A549 (cell line): ENCODE measurements around the gene HOXA4.

Experiments
- CBX2 ChIP-seq: fragments of 200-600 bp; sonication (generic); IDR thresholded peaks from 2 replicates; pipeline ENCODE4 v1.6.1; 2016; ENCODE audit warnings: low read depth, mild to moderate bottlenecking, borderline replicate concordance
- CHD2 ChIP-seq: fragments of 150-350 bp; IDR thresholded peaks from 2 replicates; pipeline ENCODE4 v1.6.1; 2014; ENCODE audit warnings: low read length; ENCODE audit not compliant: partially characterized antibody
- CTCF ChIP-seq: fragments of >200 bp; sonication (Bioruptor Twin); formaldehyde crosslinking; IDR thresholded peaks from 3 replicates; pipeline ENCODE4 v1.5.1; 2016
- EHMT2 ChIP-seq: fragments of 200-600 bp; sonication (generic); IDR thresholded peaks from 2 replicates; pipeline ENCODE4 v1.6.1; 2016; ENCODE audit warnings: antibody characterized with exemption, low read depth, mild to moderate bottlenecking, moderate library complexity
- HMGXB4 ChIP-seq: fragments of 250-450 bp; sonication (Bioruptor Pico); IDR thresholded peaks from 2 replicates; pipeline ENCODE4 v1.5.0; 2021; ENCODE audit warnings: mild to moderate bottlenecking, moderate library complexity, borderline replicate concordance
- HOXA7 ChIP-seq: fragments of 250-450 bp; sonication (Bioruptor Pico); IDR thresholded peaks from 2 replicates; pipeline ENCODE4 v1.5.0; 2020; ENCODE audit warnings: mild to moderate bottlenecking, moderate library complexity
- JUN ChIP-seq, 2 experiments: fragments of >200 bp; sonication (Bioruptor Twin); formaldehyde crosslinking; IDR thresholded peaks; 2 replicates in 1 of 2; 3 replicates in 1 of 2; pipeline ENCODE4 v1.6.1; 2016 to 2017
- KDM1A ChIP-seq: fragments of 200-600 bp; sonication (generic); IDR thresholded peaks from 2 replicates; pipeline ENCODE4 v1.6.1; 2016; ENCODE audit warnings: low read depth, mild to moderate bottlenecking
- MAZ ChIP-seq: fragments of 150-350 bp; IDR thresholded peaks from 2 replicates; pipeline ENCODE4 v1.6.1; 2014; ENCODE audit warnings: antibody characterized with exemption, low read depth, low read length, borderline replicate concordance
- POLR2A ChIP-seq: IDR thresholded peaks from 2 replicates; pipeline ENCODE4 v1.6.1; 2012; ENCODE audit warnings: mild to moderate bottlenecking, low read length
- TF ChIP-seq, protein P1 (sequence below): fragments of 200-600 bp; sonication (generic); IDR thresholded peaks from 2 replicates; pipeline ENCODE4 v1.6.1; 2016; ENCODE audit warnings: antibody characterized with exemption, mild to moderate bottlenecking, moderate library complexity

DNA sequence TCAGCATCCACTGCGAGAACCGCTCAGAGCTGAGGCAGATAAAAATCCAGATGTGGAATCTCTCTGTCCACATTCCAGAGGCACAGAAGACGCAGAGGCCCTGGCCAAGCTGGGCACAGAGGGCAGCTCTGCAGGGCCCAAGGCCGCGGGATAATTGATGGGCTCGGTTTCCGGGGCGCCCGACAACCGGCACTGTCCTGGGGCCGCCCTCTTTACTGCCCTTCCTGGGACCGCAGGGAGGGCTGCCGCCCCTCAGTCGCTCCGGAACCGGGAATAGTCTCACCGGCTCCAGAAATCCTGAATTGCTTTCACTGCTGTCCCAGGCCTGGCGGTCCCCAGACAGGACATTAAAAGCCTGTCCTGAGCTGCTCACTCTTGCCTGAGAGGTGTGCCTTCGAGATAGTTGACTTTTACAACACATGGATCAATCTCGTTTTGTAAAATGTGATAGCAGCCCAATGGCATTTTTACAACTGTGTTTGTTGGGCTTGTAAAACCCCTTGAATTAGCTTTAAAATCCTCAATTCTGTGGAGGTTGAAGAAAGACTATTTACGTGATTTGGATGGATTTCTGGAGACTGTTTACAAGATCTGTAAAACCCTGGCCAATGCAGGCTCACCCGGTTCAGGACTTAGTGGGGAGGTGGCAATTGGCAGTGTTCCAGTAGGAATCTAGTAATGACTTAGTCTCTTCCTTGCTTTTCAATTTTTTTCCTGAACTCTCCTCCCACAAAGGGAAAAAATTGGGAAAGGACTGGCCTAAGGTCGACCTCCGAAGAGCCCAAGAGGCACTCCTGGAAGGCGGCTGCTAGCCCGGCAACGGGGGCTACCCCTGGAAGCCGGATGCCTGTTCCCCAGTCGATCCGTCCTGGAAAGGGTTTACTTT, 18.4 kb upstream of the HOXA4 start:
- TF ChIP-seq, protein P1, sequence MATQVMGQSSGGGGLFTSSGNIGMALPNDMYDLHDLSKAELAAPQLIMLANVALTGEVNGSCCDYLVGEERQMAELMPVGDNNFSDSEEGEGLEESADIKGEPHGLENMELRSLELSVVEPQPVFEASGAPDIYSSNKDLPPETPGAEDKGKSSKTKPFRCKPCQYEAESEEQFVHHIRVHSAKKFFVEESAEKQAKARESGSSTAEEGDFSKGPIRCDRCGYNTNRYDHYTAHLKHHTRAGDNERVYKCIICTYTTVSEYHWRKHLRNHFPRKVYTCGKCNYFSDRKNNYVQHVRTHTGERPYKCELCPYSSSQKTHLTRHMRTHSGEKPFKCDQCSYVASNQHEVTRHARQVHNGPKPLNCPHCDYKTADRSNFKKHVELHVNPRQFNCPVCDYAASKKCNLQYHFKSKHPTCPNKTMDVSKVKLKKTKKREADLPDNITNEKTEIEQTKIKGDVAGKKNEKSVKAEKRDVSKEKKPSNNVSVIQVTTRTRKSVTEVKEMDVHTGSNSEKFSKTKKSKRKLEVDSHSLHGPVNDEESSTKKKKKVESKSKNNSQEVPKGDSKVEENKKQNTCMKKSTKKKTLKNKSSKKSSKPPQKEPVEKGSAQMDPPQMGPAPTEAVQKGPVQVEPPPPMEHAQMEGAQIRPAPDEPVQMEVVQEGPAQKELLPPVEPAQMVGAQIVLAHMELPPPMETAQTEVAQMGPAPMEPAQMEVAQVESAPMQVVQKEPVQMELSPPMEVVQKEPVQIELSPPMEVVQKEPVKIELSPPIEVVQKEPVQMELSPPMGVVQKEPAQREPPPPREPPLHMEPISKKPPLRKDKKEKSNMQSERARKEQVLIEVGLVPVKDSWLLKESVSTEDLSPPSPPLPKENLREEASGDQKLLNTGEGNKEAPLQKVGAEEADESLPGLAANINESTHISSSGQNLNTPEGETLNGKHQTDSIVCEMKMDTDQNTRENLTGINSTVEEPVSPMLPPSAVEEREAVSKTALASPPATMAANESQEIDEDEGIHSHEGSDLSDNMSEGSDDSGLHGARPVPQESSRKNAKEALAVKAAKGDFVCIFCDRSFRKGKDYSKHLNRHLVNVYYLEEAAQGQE = no peak
- TF ChIP-seq CBX2 (no peak), POLR2A (no peak), HMGXB4 (CRISPR knock-in tag) (no peak), CTCF (no peak), CHD2 (no peak), MAZ (no peak), JUN (IDR thresholded peaks at IDR 0.05) (no peak), HOXA7 (CRISPR knock-in tag) (no peak), KDM1A (no peak), EHMT2 (no peak)
